Breast epithelium (tissue), 4 donors: ENCODE data around the gene TRIO. TPM values are rescaled to one million over a fixed set of nuclear protein-coding genes. Genes with fewer than 3 reads are reported as not detected.

Experiments used
- DNase-seq, 2 donors: peaks; one replicate each; pipeline ENCODE4 v3.0.0-alpha.2; 2019; ENCODE audit warnings: low spot score in 2 of 2
- H3K27ac ChIP-seq, 2 donors: fragments of 200-600 bp; sonication (generic) in 1 of 2; one replicate each; pipeline ENCODE4 v1.5.1; 2016 to 2019; ENCODE audit warnings: mild to moderate bottlenecking in 1 of 2
- H3K27me3 ChIP-seq, 2 donors: fragments of 200-600 bp; sonication (generic) in 1 of 2; one replicate each; pipeline versions ENCODE4 v1.5.1 to v1.6.0; 2017 to 2019; ENCODE audit warnings: control low read depth in 1 of 2, mild to moderate bottlenecking in 1 of 2
- H3K36me3 ChIP-seq: fragments of 200-600 bp; one replicate; pipeline ENCODE4 v1.5.1; 2019
- H3K4me1 ChIP-seq, 2 donors: fragments of 200-600 bp; sonication (generic); one replicate each; pipeline ENCODE4 v1.5.1; 2016 to 2019; ENCODE audit warnings: control low read depth in 1 of 2
- H3K4me3 ChIP-seq, 3 donors: fragments of 200-600 bp; sonication (generic); 1 replicate in 2 of 3; 2 replicates in 1 of 3; pipeline ENCODE4 v1.5.1; 2016 to 2019; ENCODE audit warnings: mild to moderate bottlenecking in 3 of 3, moderate library complexity in 2 of 3
- H3K9me3 ChIP-seq, 2 donors: fragments of 200-600 bp; sonication (generic) in 1 of 2; one replicate each; pipeline ENCODE4 v1.5.1; 2016 to 2019; ENCODE audit warnings: control low read depth in 1 of 2
- CTCF ChIP-seq, 3 donors: fragments of 450-650 bp; IDR thresholded peaks; one replicate each; pipeline ENCODE4 v1.5.1; 2016 to 2017; ENCODE audit warnings: antibody characterized with exemption in 3 of 3, mild to moderate bottlenecking in 3 of 3, moderate library complexity in 3 of 3
- POLR2A ChIP-seq: fragments of 450-650 bp; IDR thresholded peaks from one replicate; pipeline ENCODE4 v1.6.1; 2016; ENCODE audit warnings: antibody characterized with exemption, mild to moderate bottlenecking, moderate library complexity
- POLR2AphosphoS5 ChIP-seq, 3 donors: sonication (generic); formaldehyde crosslinking; IDR thresholded peaks; one replicate each; pipeline ENCODE4 v1.6.1; 2017; ENCODE audit warnings: antibody characterized with exemption in 3 of 3
- intact Hi-C: fragments of 100-400 bp; cut with DNase I; formaldehyde crosslinking; loops from one replicate; pipeline ENCODE4 v1.15.1; 2023; ENCODE audit warnings: low total_unique reads
- total RNA-seq, 3 donors: library from RNA; depleted of rRNA; stranded (reverse); fragments of >200 nt; gene quantifications; one replicate each; pipeline ENCODE4 v1.1.0, GENCODE V29; 2016

Gene TRIO
- total RNA-seq, 3 donors from 2014 or later: 191 to 209 (median 193) TPM

- Histone ChIP-seq H3K9me3 (no peaks in the 10 kb centered on the region), H3K4me3 (no peak overlapping the region), H3K27me3 (no peaks in the 10 kb centered on the region), H3K4me1 (no peaks in the 10 kb centered on the region), H3K36me3 (no peaks in the 10 kb centered on the region), H3K27ac (no peak overlapping the region)
- TF ChIP-seq CTCF (IDR thresholded peaks at IDR 0.05) (no peak), POLR2AphosphoS5 (IDR thresholded peaks at IDR 0.05) (no peak), POLR2A (no peak)
- intact Hi-C loops: no loop called here
- DNase-seq: no peak
These were observed 380.3 kb downstream of the TRIO start for GRCh38 chr5:14523243-14524034.

- no peaks in the 10 kb centered on the region for H3K27me3 ChIP-seq
- no peak for TF ChIP-seq POLR2A
- TF ChIP-seq POLR2AphosphoS5 (IDR thresholded peaks at IDR 0.05): no peak
- TF ChIP-seq CTCF (IDR thresholded peaks at IDR 0.05): no peak
- DNase-seq: no peak
- no peak overlapping the region for H3K27ac ChIP-seq
- no peaks in the 10 kb centered on the region for H3K4me1 ChIP-seq
- H3K36me3 ChIP-seq: no peaks in the 10 kb centered on the region
- no peak overlapping the region for H3K4me3 ChIP-seq
- no peaks in the 10 kb centered on the region for H3K9me3 ChIP-seq
- intact Hi-C loops: no loop called here
These were observed 382.3 kb downstream of the TRIO start for GRCh38 chr5:14525397-14525796.

- H3K9me3 ChIP-seq: no peaks in the 10 kb centered on the region
- H3K36me3 ChIP-seq: no peaks in the 10 kb centered on the region
- H3K4me3 ChIP-seq: no peak overlapping the region
- intact Hi-C loops: no loop called here
- DNase-seq: no peak
- TF ChIP-seq POLR2AphosphoS5 (IDR thresholded peaks at IDR 0.05): no peak
- TF ChIP-seq CTCF (IDR thresholded peaks at IDR 0.05): no peak
- no peak for TF ChIP-seq POLR2A
- H3K27me3 ChIP-seq: no peaks in the 10 kb centered on the region
- H3K27ac ChIP-seq: no peak overlapping the region
- H3K4me1 ChIP-seq: no peaks in the 10 kb centered on the region
These were observed 383.4 kb downstream of the TRIO start for GRCh38 chr5:14526493-14526892.

GRCh38 chr5:14528115-14528514, 385.0 kb downstream of the TRIO start:
- Histone ChIP-seq H3K4me3 (no peak overlapping the region), H3K9me3 (no peaks in the 10 kb centered on the region), H3K36me3 (no peaks in the 10 kb centered on the region), H3K4me1 (no peaks in the 10 kb centered on the region), H3K27me3 (no peaks in the 10 kb centered on the region), H3K27ac (no peak overlapping the region)
- DNase-seq: no peak
- TF ChIP-seq POLR2AphosphoS5 (IDR thresholded peaks at IDR 0.05): no peak
- no peak for TF ChIP-seq CTCF (IDR thresholded peaks at IDR 0.05)
- TF ChIP-seq POLR2A: no peak
- intact Hi-C loops: no loop called here

GRCh38 chr5:14528926-14529325, 385.8 kb downstream of the TRIO start:
- H3K27ac ChIP-seq: no peak overlapping the region
- H3K27me3 ChIP-seq: no peaks in the 10 kb centered on the region
- DNase-seq: no peak
- H3K4me3 ChIP-seq: no peak overlapping the region
- no peaks in the 10 kb centered on the region for H3K36me3 ChIP-seq
- H3K4me1 ChIP-seq: no peaks in the 10 kb centered on the region
- TF ChIP-seq POLR2A (no peak), CTCF (IDR thresholded peaks at IDR 0.05) (no peak), POLR2AphosphoS5 (IDR thresholded peaks at IDR 0.05) (no peak)
- intact Hi-C loops: no loop called here
- no peaks in the 10 kb centered on the region for H3K9me3 ChIP-seq
